PFSK-1 (cell line): ENCODE results near the gene PARN.

Experiments used
- FOXP2 ChIP-seq: optimal IDR thresholded peaks from 2 replicates; pipeline ENCODE3; 2011; ENCODE audit warnings: borderline replicate concordance, control low read depth, inconsistent platforms; ENCODE audit not compliant: insufficient read depth; ENCODE audit errors: extremely low read length, extremely low read depth
- POLR2AphosphoS5 ChIP-seq: IDR thresholded peaks from 2 replicates; pipeline ENCODE4 v1.6.1; 2012; ENCODE audit warnings: low read depth, mild to moderate bottlenecking, control low read depth, low read length, moderate library complexity
- REST ChIP-seq, 2 experiments: IDR thresholded peaks; 2 replicates each; pipeline versions ENCODE4 v1.6.1 to v1.8.0; 2011 to 2012; ENCODE audit warnings: low read depth in 2 of 2, low read length in 2 of 2, control low read depth in 1 of 2, inconsistent platforms in 1 of 2, mild to moderate bottlenecking in 1 of 2, moderate library complexity in 1 of 2; ENCODE audit not compliant: insufficient read depth in 1 of 2
- SIN3A ChIP-seq: IDR thresholded peaks from 2 replicates; pipeline ENCODE4 v1.6.1; 2012; ENCODE audit warnings: mild to moderate bottlenecking, low read length, moderate library complexity, borderline replicate concordance; ENCODE audit not compliant: insufficient read depth
- TAF1 ChIP-seq: IDR thresholded peaks from 2 replicates; pipeline ENCODE4 v1.6.1; 2012; ENCODE audit warnings: low read length, control low read depth, borderline replicate concordance; ENCODE audit not compliant: insufficient read depth

GRCh38 chr16:14496786-14497185 lies 133.3 kb downstream of the PARN start:
- no peak for TF ChIP-seq POLR2AphosphoS5
- TF ChIP-seq TAF1 = no peak
- TF ChIP-seq SIN3A = no peak
- TF ChIP-seq REST (IDR thresholded peaks at IDR 0.05; ENCODE audit: insufficient read depth in 1 of 2, low read depth in 2 of 2, low read length in 2 of 2) = no peak
- no peak for TF ChIP-seq FOXP2
